ENCODE measurements around the gene TOP2B.
A peak's percentile ranks its signal among the peaks of the same experiment; 100 is the strongest.

Gene TOP2B

DNA sequence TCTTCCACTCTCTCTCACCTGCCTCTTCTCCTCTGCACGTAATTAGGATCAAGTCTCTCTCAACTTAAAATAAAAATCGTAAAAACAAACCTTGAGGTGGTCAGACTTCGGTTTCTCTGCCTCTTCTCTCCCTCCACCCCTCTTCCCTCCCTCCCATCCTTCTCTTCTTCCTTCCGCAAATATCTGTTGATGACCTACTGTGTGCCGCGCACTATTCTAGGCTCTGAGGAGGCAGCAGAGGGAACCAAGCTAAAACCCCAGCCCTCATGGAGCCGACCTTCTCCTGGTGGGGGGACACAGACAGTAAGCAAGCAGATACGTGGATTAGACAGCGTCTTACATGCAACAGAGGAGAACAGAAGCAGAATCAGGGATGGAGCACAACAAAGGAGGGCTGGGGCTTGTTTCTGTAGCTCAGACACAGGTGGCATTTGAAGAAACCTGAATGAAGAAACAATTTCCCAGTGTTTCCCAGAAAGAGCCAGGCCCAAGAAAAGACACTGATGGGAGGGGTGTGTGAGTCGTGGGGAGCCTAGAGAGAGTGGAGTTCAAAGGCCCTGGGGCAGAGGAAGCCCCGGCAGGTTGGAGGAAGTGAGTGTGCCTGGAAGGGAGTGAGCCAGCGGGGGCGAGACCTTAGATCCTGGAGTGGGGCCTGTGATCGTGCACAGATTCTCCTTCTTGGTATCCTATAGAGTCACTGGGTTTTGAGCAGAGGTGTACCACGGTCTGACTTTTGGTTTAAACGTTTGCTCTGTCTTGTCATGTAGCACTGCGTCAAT is 80.5 kb downstream of the TOP2B start:
- no peak for DNase-seq (ENCODE audit: low spot score)

GRCh38 chr3:25583343-25583742 is 81.4 kb downstream of the TOP2B start:
- DNase-seq (ENCODE audit: low spot score) = no peak

DNA sequence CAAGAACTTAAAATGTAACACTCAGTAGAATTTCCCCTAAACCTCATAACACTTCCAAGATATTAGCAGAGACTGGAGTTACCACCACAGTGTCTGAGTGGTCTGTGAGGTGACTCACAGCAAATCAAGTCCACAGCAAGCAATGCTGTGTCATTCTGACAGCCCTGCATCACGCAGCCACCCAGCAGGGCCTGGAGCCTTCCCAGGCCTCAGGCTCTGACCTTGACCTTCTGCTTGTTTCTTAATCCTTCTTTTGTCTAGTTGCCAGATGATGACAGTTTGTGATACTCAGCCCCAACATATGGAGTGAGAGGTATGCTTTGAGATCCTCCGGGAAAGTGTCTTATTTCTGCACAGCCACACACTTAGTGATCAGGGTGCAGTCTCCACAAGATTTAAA is 82.5 kb downstream of the TOP2B start:
- DNase-seq (ENCODE audit: low spot score) = peak; percentile 78

DNA sequence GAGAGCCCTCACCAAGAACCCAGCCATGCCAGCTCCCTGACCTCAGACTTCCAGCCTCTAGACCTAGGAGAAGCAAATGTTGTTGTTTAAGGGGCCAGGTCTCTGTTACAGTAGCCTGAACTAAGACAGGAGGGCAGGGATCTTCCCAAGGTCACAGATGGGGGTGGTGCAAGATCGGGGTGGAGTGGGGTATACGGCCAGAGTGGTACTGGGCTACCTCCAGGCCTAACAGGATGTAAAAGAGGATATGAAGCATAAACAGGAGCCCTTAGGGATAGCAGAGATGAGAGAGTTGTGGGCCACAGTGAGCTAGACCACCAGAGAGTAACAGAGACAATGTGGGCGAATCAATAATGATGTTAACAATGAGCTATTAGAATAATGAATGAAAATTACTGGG is 82.9 kb downstream of the TOP2B start:
- no peak for DNase-seq (ENCODE audit: low spot score)

DNA sequence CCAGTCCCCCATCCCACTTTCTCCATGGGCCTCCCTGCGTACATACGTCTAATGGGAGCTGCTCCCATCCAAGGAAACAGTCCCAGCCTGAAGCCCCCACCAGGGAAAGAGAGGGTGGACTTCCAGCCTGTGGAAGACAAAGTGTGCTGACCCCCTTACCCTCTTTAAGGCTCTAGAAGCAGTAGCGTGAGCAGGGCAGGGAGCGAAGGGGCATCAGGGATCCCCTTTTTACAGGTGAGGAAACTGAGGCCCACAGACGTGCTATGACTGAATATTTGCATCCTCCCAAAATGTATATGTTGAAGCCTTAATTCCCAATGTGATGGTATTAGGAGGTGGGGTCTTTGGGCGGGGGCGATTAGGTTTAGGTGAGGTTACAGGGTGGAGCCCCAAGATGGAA is 83.4 kb downstream of the TOP2B start:
- DNase-seq (ENCODE audit: low spot score) = no peak

DNA sequence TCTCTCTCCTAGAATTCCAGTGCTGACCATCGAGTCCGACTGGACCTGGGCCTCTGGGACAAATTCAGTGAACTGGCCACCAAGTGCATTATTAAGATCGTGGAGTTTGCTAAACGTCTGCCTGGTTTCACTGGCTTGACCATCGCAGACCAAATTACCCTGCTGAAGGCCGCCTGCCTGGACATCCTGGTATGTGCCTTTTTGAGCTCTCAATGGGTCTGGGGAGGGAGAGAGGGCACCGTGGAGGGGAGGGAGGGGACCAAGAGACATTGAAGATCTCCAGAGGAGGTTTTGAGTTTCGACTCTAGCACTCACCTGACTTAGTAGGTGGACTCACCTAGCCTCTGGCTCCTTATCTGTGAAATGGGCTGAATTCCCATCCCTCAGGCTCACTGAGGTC is 84.2 kb downstream of the TOP2B start:
- DNase-seq (ENCODE audit: low spot score) = no peak

- DNase-seq (ENCODE audit: low spot score) = no peak
These were observed 86.6 kb downstream of the TOP2B start for GRCh38 chr3:25578059-25578458.

- DNase-seq (ENCODE audit: low spot score) = no peak
These were observed 87.8 kb downstream of the TOP2B start for GRCh38 chr3:25576831-25577454.

DNA sequence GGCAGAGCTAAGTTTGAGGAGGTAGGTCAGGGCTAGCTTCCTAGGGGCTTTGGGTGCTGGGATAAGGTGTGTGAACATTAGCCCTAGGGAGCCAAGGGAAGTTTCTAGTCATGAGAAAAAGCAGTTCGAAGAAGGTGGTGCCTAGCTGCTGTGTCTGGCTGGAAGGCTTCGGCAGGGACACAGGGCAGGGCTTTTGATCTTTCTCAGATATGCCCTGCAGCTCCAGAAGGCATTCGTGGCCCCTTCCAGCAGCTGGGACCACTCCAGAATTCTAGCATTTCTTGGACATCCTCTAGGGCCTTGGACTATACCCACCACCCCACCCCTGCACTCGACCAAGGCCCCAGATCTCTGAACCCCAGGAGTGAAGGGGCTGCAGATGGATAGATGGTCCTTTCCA is 88.6 kb downstream of the TOP2B start:
- no peak for DNase-seq (ENCODE audit: low spot score)

DNA sequence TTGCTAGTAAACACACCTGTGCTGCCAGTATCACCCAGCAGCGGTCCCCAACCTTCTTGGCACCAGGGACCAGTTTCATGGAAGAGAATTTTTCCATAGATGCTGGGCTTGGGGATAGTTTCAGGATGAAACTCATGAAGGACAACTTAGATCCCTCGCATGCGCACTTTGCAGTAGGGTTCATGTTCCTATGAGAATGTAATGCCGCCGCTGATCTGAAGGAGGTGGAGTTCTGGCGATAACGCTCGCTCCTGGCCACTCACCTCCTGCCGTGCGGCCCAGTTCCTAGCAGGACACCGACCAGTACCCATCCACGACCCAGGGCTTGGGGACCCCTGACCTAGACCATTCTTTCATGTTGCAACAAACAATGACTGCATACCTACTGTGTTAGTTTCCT is 89.7 kb downstream of the TOP2B start:
- DNase-seq (ENCODE audit: low spot score) = no peak

DNA sequence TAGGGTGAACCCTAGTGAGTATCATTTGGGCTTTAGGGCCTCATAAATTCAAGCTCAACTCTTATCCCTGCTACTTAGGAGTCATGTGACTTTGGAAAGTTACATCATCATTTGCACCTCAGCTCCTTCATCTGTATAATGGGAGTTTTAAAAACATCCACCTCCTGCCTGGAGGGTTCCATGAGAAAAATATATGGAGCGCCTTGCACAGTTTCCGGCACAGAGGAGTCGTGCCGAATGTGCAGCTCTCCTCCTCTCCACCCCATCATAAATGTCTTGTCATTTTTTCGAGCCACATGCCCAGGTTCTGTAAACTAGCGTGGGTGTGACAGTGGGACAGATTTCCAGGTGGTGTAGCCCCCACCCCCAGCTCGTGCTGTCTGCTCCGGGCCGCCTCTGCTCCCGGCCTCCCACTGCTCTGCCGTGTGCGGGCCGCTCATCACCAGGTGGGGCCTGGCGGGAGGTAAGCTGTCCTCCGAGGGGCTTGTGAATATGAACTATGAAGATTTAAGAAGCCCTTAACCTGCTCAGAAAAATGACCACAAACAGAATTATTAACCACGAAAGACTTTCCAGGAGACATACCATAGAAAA is 90.4 kb downstream of the TOP2B start:
- DNase-seq (ENCODE audit: low spot score) = no peak

- peak; percentile 69 for DNase-seq (ENCODE audit: low spot score)
These were observed 91.1 kb downstream of the TOP2B start for GRCh38 chr3:25573386-25574171.

DNA sequence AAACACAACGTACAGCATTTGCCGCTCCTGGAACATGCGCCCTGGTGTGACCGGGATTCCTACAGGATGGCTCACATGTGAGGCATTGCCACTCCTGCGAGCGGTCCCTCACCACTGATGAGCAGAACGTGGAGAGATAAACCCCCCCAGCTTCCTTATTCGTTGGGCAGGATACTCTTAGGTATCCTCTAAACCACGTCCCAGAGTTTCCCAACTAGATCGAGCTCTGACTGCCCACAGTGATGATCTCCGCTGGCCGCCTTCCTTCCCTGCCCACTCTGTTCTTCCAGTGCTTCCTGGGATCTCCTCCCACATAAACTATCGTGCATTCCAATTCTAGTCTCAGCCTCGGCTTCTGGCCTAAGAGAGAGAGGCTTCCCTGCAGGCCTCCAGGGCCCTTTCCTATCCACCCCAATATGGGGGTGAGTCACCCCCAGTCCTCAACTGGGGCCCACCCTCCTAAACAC is 91.8 kb downstream of the TOP2B start:
- peak; percentile 49 for DNase-seq (ENCODE audit: low spot score)

DNA sequence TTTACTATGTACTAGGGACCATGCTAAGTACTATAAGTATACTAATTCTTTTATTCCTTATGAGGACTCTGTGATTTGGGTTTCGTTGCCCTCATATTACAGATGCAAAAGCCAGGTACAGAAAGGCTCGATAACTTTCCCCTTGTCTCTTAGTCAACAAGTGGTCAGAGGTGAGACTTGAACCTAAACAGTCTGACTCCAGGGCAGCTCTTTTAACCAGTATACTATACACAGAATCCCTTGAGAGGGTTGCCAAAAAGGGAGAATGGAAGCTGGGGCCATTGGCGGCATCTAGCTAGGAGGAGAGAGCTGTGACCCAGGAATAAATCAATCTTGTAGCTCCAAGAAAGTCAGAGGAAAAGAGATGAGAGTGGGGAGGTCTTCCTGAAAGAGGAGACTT is 92.4 kb downstream of the TOP2B start:
- DNase-seq (ENCODE audit: low spot score) = no peak

DNA sequence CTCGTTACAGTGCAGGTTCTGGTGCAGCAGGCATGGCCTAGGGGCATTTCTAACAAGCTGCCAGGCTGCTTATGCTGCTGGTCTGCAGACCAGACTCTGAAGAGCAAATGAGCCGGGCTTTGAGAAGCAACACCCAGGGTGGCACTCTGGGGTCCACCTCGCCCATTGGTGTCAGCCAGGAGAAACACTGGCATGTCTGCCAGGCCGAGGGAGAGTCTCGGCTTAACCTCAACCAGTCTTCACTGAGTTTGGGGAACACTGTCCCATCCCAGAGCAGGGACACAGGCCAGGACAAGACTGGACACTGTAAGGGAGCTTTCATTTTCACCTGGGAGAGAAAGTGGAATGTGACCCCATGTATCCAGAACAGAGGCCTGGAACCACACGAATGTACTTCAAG is 93.4 kb downstream of the TOP2B start:
- no peak for DNase-seq (ENCODE audit: low spot score)

- no peak for DNase-seq (ENCODE audit: low spot score)
These were observed 96.1 kb downstream of the TOP2B start for GRCh38 chr3:25568525-25569078.

GRCh38 chr3:25567806-25568524 is 96.7 kb downstream of the TOP2B start:
- DNase-seq (ENCODE audit: low spot score) = no peak

GRCh38 chr3:25567388-25567787 is 97.3 kb downstream of the TOP2B start:
- no peak for DNase-seq (ENCODE audit: low spot score)

DNA sequence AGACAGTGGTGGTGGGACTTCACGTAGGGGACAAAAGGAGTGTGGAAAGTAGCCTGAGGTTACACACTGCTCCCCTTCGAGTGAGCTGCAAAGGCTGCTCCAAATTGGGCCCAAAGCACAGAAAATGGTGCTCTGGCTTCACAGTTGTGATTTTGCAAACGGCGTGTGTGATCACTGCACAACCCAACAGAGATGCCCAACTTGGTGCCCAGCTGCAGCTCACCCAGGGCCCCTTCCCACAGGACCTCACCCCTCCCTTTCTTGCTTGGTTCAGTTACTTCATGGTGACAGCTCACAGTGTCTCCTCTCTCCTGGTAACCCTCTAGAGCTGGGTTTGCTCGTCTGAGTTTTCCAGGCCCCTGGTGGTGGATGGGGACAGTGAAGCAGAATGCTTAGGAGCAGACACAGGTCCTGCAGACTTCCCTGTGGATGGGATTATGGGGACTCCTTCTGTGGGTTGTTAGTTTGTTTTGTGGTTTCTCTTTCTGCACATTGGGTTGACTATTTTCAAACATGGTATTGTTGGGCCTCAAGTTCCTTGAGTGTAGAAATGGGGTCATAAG is 98.3 kb downstream of the TOP2B start:
- DNase-seq (ENCODE audit: low spot score) = no peak

DNA sequence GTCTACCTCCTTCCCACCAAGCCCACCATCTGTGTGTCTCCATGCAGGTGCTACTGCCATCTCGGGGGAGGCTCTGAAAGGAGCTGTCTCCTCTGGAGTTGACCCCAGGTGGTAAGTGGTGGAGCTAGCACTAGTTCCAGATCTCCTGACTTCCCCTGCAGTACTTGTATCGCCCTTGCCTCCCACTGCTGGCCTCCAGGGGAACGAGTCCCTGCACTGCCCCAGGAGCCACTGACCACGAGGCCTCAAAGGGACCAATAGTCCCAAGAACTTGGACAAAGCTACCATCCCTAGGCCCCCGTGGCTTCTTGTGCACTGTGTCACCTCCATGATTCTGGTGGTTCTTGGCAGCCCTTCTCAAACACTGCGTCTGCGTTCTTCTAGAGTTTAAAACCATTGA is 98.9 kb downstream of the TOP2B start:
- no peak for DNase-seq (ENCODE audit: low spot score)

- no peak for DNase-seq (ENCODE audit: low spot score)
These were observed 100.6 kb downstream of the TOP2B start for GRCh38 chr3:25564075-25564474.
